Right lobe of liver (tissue), 6 donors: ENCODE results near the gene RIT2. TPM values are rescaled to one million over a fixed set of nuclear protein-coding genes. Genes with fewer than 3 reads are reported as not detected.
"Not testable (repeated sequence)": the region's sequence is repeated elsewhere in the genome, so short reads cannot be mapped to it uniquely, and the experiment has no call there.

Source experiments
- ATAC-seq, 4 donors: fragments of 200-7000 bp; cut with Tn5 transposase; one replicate each; pipeline ENCODE4 v1.9.1; 2020; ENCODE audit warnings: mild to moderate bottlenecking in 4 of 4, moderate library complexity in 4 of 4
- DNase-seq, 3 donors: peaks; one replicate each; pipeline ENCODE4 v3.0.0-alpha.2; 2020
- H3K27ac ChIP-seq, 3 donors: fragments of 200-600 bp; one replicate each; pipeline ENCODE4 v1.8.0; 2022
- H3K27me3 ChIP-seq, 2 donors: fragments of 200-600 bp; one replicate each; pipeline ENCODE4 v1.8.0; 2022
- H3K36me3 ChIP-seq, 4 donors: fragments of 200-600 bp; sonication (generic) in 1 of 4; one replicate each; pipeline versions ENCODE4 v1.5.1 to v1.8.0; 2017 to 2022; ENCODE audit warnings: control low read depth in 1 of 4
- H3K4me1 ChIP-seq, 4 donors: fragments of 200-600 bp; sonication (generic) in 1 of 4; one replicate each; pipeline versions ENCODE4 v1.5.1 to v1.8.0; 2017 to 2022; ENCODE audit warnings: control low read depth in 1 of 4
- H3K4me3 ChIP-seq, 3 donors: fragments of 200-600 bp; one replicate each; pipeline ENCODE4 v1.8.0; 2022
- H3K9me3 ChIP-seq, 4 donors: fragments of 200-600 bp; sonication (generic) in 1 of 4; one replicate each; pipeline versions ENCODE4 v1.5.1 to v1.8.0; 2017 to 2022; ENCODE audit warnings: control low read depth in 1 of 4
- CTCF ChIP-seq, 4 donors: fragments of 200-600 bp in 3 of 4; fragments of 450-650 bp in 1 of 4; IDR thresholded peaks; one replicate each; pipeline versions ENCODE4 v1.5.1 to v1.8.0; 2016 to 2022; ENCODE audit warnings: antibody characterized with exemption in 4 of 4, mild to moderate bottlenecking in 2 of 4
- POLR2A ChIP-seq: fragments of 450-650 bp; IDR thresholded peaks from one replicate; pipeline ENCODE4 v1.6.1; 2017; ENCODE audit warnings: antibody characterized with exemption, mild to moderate bottlenecking
- WGBS: methylation state at CpG from one replicate; pipeline ENCODE4 v1.1.6; 2018; ENCODE audit warnings: low coverage, low lambda C conversion rate; ENCODE audit not compliant: insufficient coverage; ENCODE audit errors: missing lambda C conversion rate; 5-methylcytosine and 5-hydroxymethylcytosine counted together
- intact Hi-C, 2 donors: fragments of 100-400 bp; cut with DNase I; formaldehyde crosslinking; loops; one replicate each; pipeline versions ENCODE4 v1.11.2 to v1.14.1; 2022
- total RNA-seq, 6 experiments: library from RNA; depleted of rRNA in 2 of 6; stranded (reverse); fragments of >200 nt in 2 of 6; fragmentation: NEBNext Ultra II Directional in 3 of 6; extraction: Animal tissue kit (Norgen Biotek cat#: 25700) in 3 of 6; gene quantifications; one replicate each; pipeline versions ENCODE4 v1.1.0 to v1.2.4, GENCODE V29; 2016 to 2023
- donor health status: DM: no; HTN: yes; CAD: no.
- donor health status: DM: no; HTN: no; CAD: no.
- donor health status: DM: no; HTN: no; CAD: no.
- donor health status: DM: no; HTN: yes; CAD: no.
- donor health status: DM: no; HTN: yes; CAD: no.

RIT2 gene
- total RNA-seq, 6 experiments from 2014 or later = not detected

- no peak for DNase-seq
- H3K9me3 ChIP-seq = no peaks in the 10 kb centered on the region
- H3K27me3 ChIP-seq = no peaks in the 10 kb centered on the region
- WGBS = 40% methylated on average over 1 of the region's 1 CpG
- H3K4me3 ChIP-seq = no peak overlapping the region
- no peak for ATAC-seq
- intact Hi-C loops = no loop called here
- no peaks in the 10 kb centered on the region for H3K4me1 ChIP-seq
- H3K27ac ChIP-seq = no peak overlapping the region
- TF ChIP-seq POLR2A (no peak), CTCF (IDR thresholded peaks at IDR 0.05) (no peak)
- H3K36me3 ChIP-seq = no peaks in the 10 kb centered on the region
Observed at GRCh38 chr18:42798606-42799170, 316.8 kb downstream of the RIT2 start.

- H3K9me3 ChIP-seq, H3K4me1 ChIP-seq, H3K36me3 ChIP-seq, DNase-seq, H3K27ac ChIP-seq, H3K4me3 ChIP-seq, ATAC-seq, H3K27me3 ChIP-seq, intact Hi-C loops: not testable (repeated sequence)
- WGBS = 91% methylated on average over 6 of the region's 33 CpGs
Observed at GRCh38 chr18:42795213-42795789, 320.2 kb downstream of the RIT2 start.

DNA sequence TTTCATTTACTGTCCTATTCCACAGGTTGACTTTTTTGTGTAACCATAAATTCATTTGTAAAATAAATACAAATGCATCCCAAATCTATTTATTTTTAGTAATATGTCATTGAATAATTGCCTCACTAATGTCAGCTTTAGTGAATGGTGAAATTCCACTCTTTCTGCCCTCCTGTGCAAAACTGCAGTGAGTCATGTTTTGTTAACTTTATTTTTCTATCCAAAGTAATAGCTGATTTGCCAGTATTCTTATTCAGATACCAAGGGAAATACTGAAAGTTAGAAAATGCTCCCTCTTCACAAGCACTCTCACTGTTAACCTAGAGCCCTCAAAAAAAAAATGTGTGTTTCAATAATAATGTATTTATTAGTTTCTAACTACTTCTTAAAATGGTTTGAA is 322.8 kb downstream of the RIT2 start:
- Histone ChIP-seq H3K27ac (no peak overlapping the region), H3K9me3 (no peaks in the 10 kb centered on the region), H3K4me1 (no peaks in the 10 kb centered on the region), H3K4me3 (no peak overlapping the region), H3K27me3 (no peaks in the 10 kb centered on the region), H3K36me3 (no peaks in the 10 kb centered on the region)
- no peak for ATAC-seq
- TF ChIP-seq CTCF (IDR thresholded peaks at IDR 0.05) = no peak
- intact Hi-C loops = no loop called here
- DNase-seq = no peak

DNA sequence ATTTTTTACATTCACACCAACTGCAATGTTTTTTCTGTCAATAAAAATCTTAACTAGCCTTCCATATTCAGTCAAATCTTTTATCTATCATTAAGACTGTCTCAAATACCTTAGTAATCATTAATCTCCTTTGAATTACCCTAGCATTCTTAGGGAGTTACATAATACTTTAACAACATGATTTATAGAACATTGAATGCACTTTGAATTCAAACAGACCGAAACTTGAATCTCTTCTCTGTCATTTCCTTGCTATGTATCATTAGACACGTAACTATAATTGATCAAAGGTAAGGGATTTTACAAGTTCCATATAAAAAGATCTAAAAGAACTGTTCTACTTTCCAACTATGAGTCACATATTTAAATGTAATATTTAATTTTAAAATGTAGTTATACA is 330.9 kb downstream of the RIT2 start:
- H3K9me3 ChIP-seq = no peaks in the 10 kb centered on the region
- 69% methylated on average over 2 of the region's 2 CpGs for WGBS
- ATAC-seq = no peak

GRCh38 chr18:42782929-42783328 is 332.6 kb downstream of the RIT2 start:
- intact Hi-C loops = no loop called here
- Histone ChIP-seq H3K9me3 (no peaks in the 10 kb centered on the region), H3K4me3 (no peak overlapping the region), H3K27me3 (no peaks in the 10 kb centered on the region), H3K4me1 (no peaks in the 10 kb centered on the region), H3K27ac (no peak overlapping the region), H3K36me3 (no peaks in the 10 kb centered on the region)
- no peak for TF ChIP-seq POLR2A
- TF ChIP-seq CTCF (IDR thresholded peaks at IDR 0.05) = no peak
- no peak for ATAC-seq
- WGBS = 61% methylated on average over 4 of the region's 4 CpGs
- no peak for DNase-seq

More for the DNA sequence above, 330.9 kb downstream of the RIT2 start:
- TF ChIP-seq CTCF (IDR thresholded peaks at IDR 0.05) = no peak
- TF ChIP-seq POLR2A = no peak
- H3K27me3 ChIP-seq = no peaks in the 10 kb centered on the region
- no peaks in the 10 kb centered on the region for H3K4me1 ChIP-seq
- DNase-seq = no peak
- no peak overlapping the region for H3K27ac ChIP-seq
- no peaks in the 10 kb centered on the region for H3K36me3 ChIP-seq
- intact Hi-C loops = no loop called here
- H3K4me3 ChIP-seq = no peak overlapping the region
